Gastrocnemius medialis (tissue), 4 donors: ENCODE data around the gene KIF26B. TPM values are rescaled to one million over a fixed set of nuclear protein-coding genes. Genes with fewer than 3 reads are reported as not detected.

Experiments
- ATAC-seq, 2 donors: fragments of 150-250 bp; one replicate each; pipeline ENCODE4 v1.9.1; 2016
- DNase-seq, 2 donors: peaks; one replicate each; pipeline ENCODE4 v3.0.0-alpha.2; 2019
- H3K27ac ChIP-seq, 4 donors: fragments of 200-600 bp; sonication (generic); 1 replicate in 1 of 4; 2 replicates in 3 of 4; pipeline ENCODE4 v1.5.1; 2016 to 2018; ENCODE audit warnings: mild to moderate bottlenecking in 2 of 4, moderate library complexity in 1 of 4
- H3K27me3 ChIP-seq, 3 donors: fragments of 200-600 bp; sonication (generic) in 2 of 3; 1 replicate in 1 of 3; 2 replicates in 2 of 3; pipeline versions ENCODE4 v1.5.1 to v1.6.0; 2016 to 2019; ENCODE audit warnings: mild to moderate bottlenecking in 1 of 3, moderate library complexity in 1 of 3
- H3K36me3 ChIP-seq, 2 donors: fragments of 200-600 bp; sonication (generic) in 1 of 2; one replicate each; pipeline ENCODE4 v1.5.1; 2017 to 2018
- H3K4me1 ChIP-seq, 2 donors: fragments of 200-600 bp; sonication (generic) in 1 of 2; one replicate each; pipeline ENCODE4 v1.5.1; 2016 to 2017; ENCODE audit warnings: mild to moderate bottlenecking in 2 of 2
- H3K4me3 ChIP-seq, 4 donors: fragments of 200-600 bp; sonication (generic) in 3 of 4; 1 replicate in 1 of 4; 2 replicates in 3 of 4; pipeline ENCODE4 v1.5.1; 2016 to 2019; ENCODE audit warnings: mild to moderate bottlenecking in 2 of 4
- H3K9me3 ChIP-seq, 3 donors: fragments of 200-600 bp; sonication (generic) in 2 of 3; 1 replicate in 1 of 3; 2 replicates in 2 of 3; pipeline ENCODE4 v1.5.1; 2016 to 2019
- CTCF ChIP-seq, 5 experiments: fragments of 450-650 bp in 3 of 5; fragments of 200-600 bp in 2 of 5; sonication (generic) in 2 of 5; IDR thresholded peaks in 4 of 5; conservative IDR thresholded peaks in 1 of 5; 1 replicate in 4 of 5; 2 replicates in 1 of 5; pipeline ENCODE4 v1.5.1; 2016 to 2019; ENCODE audit warnings: antibody characterized with exemption in 5 of 5, mild to moderate bottlenecking in 3 of 5, moderate library complexity in 3 of 5
- POLR2A ChIP-seq, 2 donors: fragments of 450-650 bp; IDR thresholded peaks; one replicate each; pipeline ENCODE4 v1.6.1; 2017; ENCODE audit warnings: antibody characterized with exemption in 2 of 2, mild to moderate bottlenecking in 2 of 2, moderate library complexity in 2 of 2
- in situ Hi-C, 4 donors: fragments of 200-750 bp; cut with MboI; loops; one replicate each; pipeline versions ENCODE4 v1.15.0 to v1.8.0; 2017; ENCODE audit warnings: low sequenced_read_pairs in 4 of 4
- intact Hi-C: fragments of 100-400 bp; cut with DNase I; formaldehyde crosslinking; loops from one replicate; pipeline ENCODE4 v1.15.1; 2023; ENCODE audit warnings: low total_unique reads
- total RNA-seq, 4 donors: library from RNA; depleted of rRNA; stranded (reverse); fragments of >200 nt; gene quantifications; one replicate each; pipeline versions ENCODE4 v1.1.0 to v1.2.3, GENCODE V29; 2016

KIF26B gene
- total RNA-seq, 4 donors from 2014 or later, result 0.02 to 0.20 (median 0.10) TPM; not detected in 1

- Histone ChIP-seq H3K9me3 (no peaks in the 10 kb centered on the region), H3K27me3 (no peaks in the 10 kb centered on the region), H3K27ac (no peak overlapping the region), H3K36me3 (no peaks in the 10 kb centered on the region), H3K4me1 (no peaks in the 10 kb centered on the region), H3K4me3 (no peak overlapping the region)
- ATAC-seq (no peak), DNase-seq (no peak)
- TF ChIP-seq POLR2A (IDR thresholded peaks at IDR 0.05) (no peak), CTCF (IDR thresholded peaks at IDR 0.05 in 4 of 5, conservative IDR thresholded peaks at IDR 0.05 in 1 of 5) (no peak)
- intact Hi-C loops (no loop called here), in situ Hi-C loops (no loop called here)
Observed at GRCh38 chr1:245483247-245483646, 328.5 kb downstream of the KIF26B start.

- Histone ChIP-seq H3K27me3 (no peaks in the 10 kb centered on the region), H3K4me1 (no peaks in the 10 kb centered on the region), H3K4me3 (no peak overlapping the region), H3K36me3 (no peaks in the 10 kb centered on the region), H3K9me3 (no peaks in the 10 kb centered on the region), H3K27ac (no peak overlapping the region)
- intact Hi-C loops (no loop called here), in situ Hi-C loops (no loop called here)
- no peak for DNase-seq
- TF ChIP-seq POLR2A (IDR thresholded peaks at IDR 0.05) (no peak), CTCF (IDR thresholded peaks at IDR 0.05 in 4 of 5, conservative IDR thresholded peaks at IDR 0.05 in 1 of 5) (no peak)
- no peak for ATAC-seq
Observed at GRCh38 chr1:245484176-245484575, 329.4 kb downstream of the KIF26B start.

- Histone ChIP-seq H3K4me1 (no peaks in the 10 kb centered on the region), H3K27me3 (no peaks in the 10 kb centered on the region), H3K27ac (no peak overlapping the region), H3K9me3 (no peaks in the 10 kb centered on the region), H3K4me3 (no peak overlapping the region), H3K36me3 (no peaks in the 10 kb centered on the region)
- intact Hi-C loops (no loop called here), in situ Hi-C loops (no loop called here)
- ATAC-seq (no peak), DNase-seq (no peak)
- TF ChIP-seq POLR2A (IDR thresholded peaks at IDR 0.05), result no peak
- no peak for TF ChIP-seq CTCF (IDR thresholded peaks at IDR 0.05 in 4 of 5, conservative IDR thresholded peaks at IDR 0.05 in 1 of 5)
Observed at GRCh38 chr1:245485996-245486395, 331.2 kb downstream of the KIF26B start.

- Histone ChIP-seq H3K27me3 (no peaks in the 10 kb centered on the region), H3K4me1 (no peaks in the 10 kb centered on the region), H3K4me3 (no peak overlapping the region), H3K27ac (no peak overlapping the region), H3K36me3 (no peaks in the 10 kb centered on the region), H3K9me3 (no peaks in the 10 kb centered on the region)
- intact Hi-C loops (no loop called here), in situ Hi-C loops (no loop called here)
- TF ChIP-seq CTCF (IDR thresholded peaks at IDR 0.05 in 4 of 5, conservative IDR thresholded peaks at IDR 0.05 in 1 of 5) (no peak), POLR2A (IDR thresholded peaks at IDR 0.05) (no peak)
- DNase-seq (no peak), ATAC-seq (no peak)
Observed at GRCh38 chr1:245486775-245487470, 332.1 kb downstream of the KIF26B start.
